ENCODE measurements around the gene PCSK4. TPM values are rescaled to one million over a fixed set of nuclear protein-coding genes. Genes with fewer than 3 reads are reported as not detected.

Gene PCSK4
- total and polyA plus RNA-seq, 2 of the 13 experiments (the other 11 are each of a cell fraction or from before 2014, with no cell fraction given), result 2.0 to 2.7 TPM

- TF ChIP-seq ZNF562 (CRISPR knock-in tag; IDR thresholded peaks at IDR 0.05; ENCODE audit: borderline replicate concordance), result no peak
- TF ChIP-seq CAMTA2 (CRISPR knock-in tag; IDR thresholded peaks at IDR 0.05; ENCODE audit: borderline replicate concordance), result no peak
- no peak for TF ChIP-seq NR3C1 (CRISPR knock-in tag; IDR thresholded peaks at IDR 0.05)
- peak; percentile 64; the same call in 1 of the 2 replicates for TF ChIP-seq ZNF253 (CRISPR knock-in tag; IDR thresholded peaks at IDR 0.05; ENCODE audit: borderline replicate concordance)
- TF ChIP-seq JUN (CRISPR knock-in tag; IDR thresholded peaks at IDR 0.05), result peak; percentile 39; the same call in 1 of the 2 replicates
- no peak for TF ChIP-seq SMARCE1 (IDR thresholded peaks at IDR 0.05; ENCODE audit: borderline replicate concordance)
- TF ChIP-seq, protein P1, sequence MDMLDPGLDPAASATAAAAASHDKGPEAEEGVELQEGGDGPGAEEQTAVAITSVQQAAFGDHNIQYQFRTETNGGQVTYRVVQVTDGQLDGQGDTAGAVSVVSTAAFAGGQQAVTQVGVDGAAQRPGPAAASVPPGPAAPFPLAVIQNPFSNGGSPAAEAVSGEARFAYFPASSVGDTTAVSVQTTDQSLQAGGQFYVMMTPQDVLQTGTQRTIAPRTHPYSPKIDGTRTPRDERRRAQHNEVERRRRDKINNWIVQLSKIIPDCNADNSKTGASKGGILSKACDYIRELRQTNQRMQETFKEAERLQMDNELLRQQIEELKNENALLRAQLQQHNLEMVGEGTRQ (IDR thresholded peaks at IDR 0.05; ENCODE audit: low read depth, low read length), result 0 out of 2 replicates have a peak, but pooled peaks have one; percentile 21
- TF ChIP-seq, protein P1 (CRISPR knock-in tag; IDR thresholded peaks at IDR 0.05; ENCODE audit: borderline replicate concordance), result peak; percentile 34; the same call in 1 of the 2 replicates
- TF ChIP-seq PBX3 (CRISPR knock-in tag; IDR thresholded peaks at IDR 0.05; ENCODE audit: borderline replicate concordance), result peak; percentile 70; the same call in 1 of the 2 replicates
- TF ChIP-seq ZFP36L1 (CRISPR knock-in tag; IDR thresholded peaks at IDR 0.05), result peak; percentile 64; the same call in 1 of the 2 replicates
- TF ChIP-seq ZEB1 (IDR thresholded peaks at IDR 0.05; ENCODE audit: insufficient replicate concordance, low read depth), result no peak
- TF ChIP-seq TMF1 (CRISPR knock-in tag; IDR thresholded peaks at IDR 0.05; ENCODE audit: low read depth), result peak; percentile 92; the same call in 1 of the 2 replicates
- TF ChIP-seq HNF1B (CRISPR knock-in tag; IDR thresholded peaks at IDR 0.05), result peak; percentile 88
- TF ChIP-seq, protein P2, sequence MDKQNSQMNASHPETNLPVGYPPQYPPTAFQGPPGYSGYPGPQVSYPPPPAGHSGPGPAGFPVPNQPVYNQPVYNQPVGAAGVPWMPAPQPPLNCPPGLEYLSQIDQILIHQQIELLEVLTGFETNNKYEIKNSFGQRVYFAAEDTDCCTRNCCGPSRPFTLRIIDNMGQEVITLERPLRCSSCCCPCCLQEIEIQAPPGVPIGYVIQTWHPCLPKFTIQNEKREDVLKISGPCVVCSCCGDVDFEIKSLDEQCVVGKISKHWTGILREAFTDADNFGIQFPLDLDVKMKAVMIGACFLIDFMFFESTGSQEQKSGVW (CRISPR knock-in tag; IDR thresholded peaks at IDR 0.05; ENCODE audit: borderline replicate concordance), result no peak
- no peak; the same call in 1 of the 2 replicates for TF ChIP-seq ZSCAN29 (CRISPR knock-in tag; conservative IDR thresholded peaks at IDR 0.05)
- peak; percentile 68; the same call in 1 of the 2 replicates for TF ChIP-seq SIN3A (IDR thresholded peaks at IDR 0.05; ENCODE audit: borderline replicate concordance, low read depth, low read length)
- TF ChIP-seq ZNF276 (CRISPR knock-in tag; IDR thresholded peaks at IDR 0.05; ENCODE audit: low read depth), result no peak
- peak; percentile 49; the same call in 1 of the 2 replicates for TF ChIP-seq JDP2 (CRISPR knock-in tag; IDR thresholded peaks at IDR 0.05; ENCODE audit: borderline replicate concordance)
- TF ChIP-seq ZSCAN25 (CRISPR knock-in tag; IDR thresholded peaks at IDR 0.05), result peak; percentile 60; the same call in 1 of the 2 replicates
- peak; percentile 76 for TF ChIP-seq FOSL2 (CRISPR knock-in tag; IDR thresholded peaks at IDR 0.05)
These were observed 51.9 kb downstream of the PCSK4 start, which contains the start of gene RPS15 (continued) for GRCh38 chr19:1438035-1438932.

All from HepG2 (cell line).